Loucy (cell line): Measurements from ENCODE around the gene ZNF644.

Experiments
- EZH2phosphoT487 ChIP-seq: fragments of 200-600 bp; IDR thresholded peaks from 2 replicates; pipeline ENCODE4 v1.6.1; 2018; ENCODE audit warnings: antibody characterized with exemption, mild to moderate bottlenecking, moderate library complexity, borderline replicate concordance
- TF ChIP-seq, protein P1 (sequence below): fragments of 200-600 bp; sonication (generic); conservative IDR thresholded peaks from 2 replicates; pipeline ENCODE4 v1.5.1; 2014; ENCODE audit warnings: mild to moderate bottlenecking, antibody characterized with exemption, low read length

DNA sequence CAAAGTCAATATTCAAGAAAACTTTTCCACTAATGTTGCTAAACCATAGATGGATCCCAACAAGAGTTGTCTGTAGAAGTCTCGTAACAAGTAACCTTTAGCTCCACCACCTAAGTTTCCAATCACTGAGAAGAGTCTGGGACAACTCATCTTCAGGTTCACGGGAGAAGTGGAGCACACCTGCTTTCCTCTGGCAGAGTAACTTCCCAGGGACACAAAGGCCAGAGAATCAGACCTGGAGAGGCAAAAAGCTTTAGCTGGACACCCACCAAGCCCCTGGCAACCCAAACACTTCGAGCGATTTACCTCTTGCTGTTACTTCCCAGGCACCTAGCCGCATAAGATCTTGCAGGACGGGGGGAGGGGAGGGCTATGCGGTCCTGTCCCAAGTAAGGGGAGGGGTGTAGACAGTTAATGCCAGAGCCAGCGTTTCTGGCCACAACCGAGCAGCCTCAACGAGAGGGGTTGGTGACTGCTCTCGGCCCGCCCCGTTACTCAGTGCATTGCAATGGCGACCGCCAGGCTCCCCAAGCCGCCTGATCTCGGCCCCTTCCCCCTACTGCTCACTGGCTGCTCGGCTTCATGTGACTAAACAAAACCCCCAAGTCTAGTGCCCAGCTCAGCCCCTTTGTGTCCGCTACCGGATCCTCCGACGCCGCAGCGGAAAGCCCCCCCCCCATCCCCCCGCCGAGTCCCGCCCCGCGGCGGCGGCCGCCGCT lies 709 bp downstream of the ZNF644 start:
- TF ChIP-seq EZH2phosphoT487: no peak
- TF ChIP-seq, protein P1, sequence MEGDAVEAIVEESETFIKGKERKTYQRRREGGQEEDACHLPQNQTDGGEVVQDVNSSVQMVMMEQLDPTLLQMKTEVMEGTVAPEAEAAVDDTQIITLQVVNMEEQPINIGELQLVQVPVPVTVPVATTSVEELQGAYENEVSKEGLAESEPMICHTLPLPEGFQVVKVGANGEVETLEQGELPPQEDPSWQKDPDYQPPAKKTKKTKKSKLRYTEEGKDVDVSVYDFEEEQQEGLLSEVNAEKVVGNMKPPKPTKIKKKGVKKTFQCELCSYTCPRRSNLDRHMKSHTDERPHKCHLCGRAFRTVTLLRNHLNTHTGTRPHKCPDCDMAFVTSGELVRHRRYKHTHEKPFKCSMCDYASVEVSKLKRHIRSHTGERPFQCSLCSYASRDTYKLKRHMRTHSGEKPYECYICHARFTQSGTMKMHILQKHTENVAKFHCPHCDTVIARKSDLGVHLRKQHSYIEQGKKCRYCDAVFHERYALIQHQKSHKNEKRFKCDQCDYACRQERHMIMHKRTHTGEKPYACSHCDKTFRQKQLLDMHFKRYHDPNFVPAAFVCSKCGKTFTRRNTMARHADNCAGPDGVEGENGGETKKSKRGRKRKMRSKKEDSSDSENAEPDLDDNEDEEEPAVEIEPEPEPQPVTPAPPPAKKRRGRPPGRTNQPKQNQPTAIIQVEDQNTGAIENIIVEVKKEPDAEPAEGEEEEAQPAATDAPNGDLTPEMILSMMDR: no peak
